Measurements from ENCODE around the gene POLR1H.

DNA sequence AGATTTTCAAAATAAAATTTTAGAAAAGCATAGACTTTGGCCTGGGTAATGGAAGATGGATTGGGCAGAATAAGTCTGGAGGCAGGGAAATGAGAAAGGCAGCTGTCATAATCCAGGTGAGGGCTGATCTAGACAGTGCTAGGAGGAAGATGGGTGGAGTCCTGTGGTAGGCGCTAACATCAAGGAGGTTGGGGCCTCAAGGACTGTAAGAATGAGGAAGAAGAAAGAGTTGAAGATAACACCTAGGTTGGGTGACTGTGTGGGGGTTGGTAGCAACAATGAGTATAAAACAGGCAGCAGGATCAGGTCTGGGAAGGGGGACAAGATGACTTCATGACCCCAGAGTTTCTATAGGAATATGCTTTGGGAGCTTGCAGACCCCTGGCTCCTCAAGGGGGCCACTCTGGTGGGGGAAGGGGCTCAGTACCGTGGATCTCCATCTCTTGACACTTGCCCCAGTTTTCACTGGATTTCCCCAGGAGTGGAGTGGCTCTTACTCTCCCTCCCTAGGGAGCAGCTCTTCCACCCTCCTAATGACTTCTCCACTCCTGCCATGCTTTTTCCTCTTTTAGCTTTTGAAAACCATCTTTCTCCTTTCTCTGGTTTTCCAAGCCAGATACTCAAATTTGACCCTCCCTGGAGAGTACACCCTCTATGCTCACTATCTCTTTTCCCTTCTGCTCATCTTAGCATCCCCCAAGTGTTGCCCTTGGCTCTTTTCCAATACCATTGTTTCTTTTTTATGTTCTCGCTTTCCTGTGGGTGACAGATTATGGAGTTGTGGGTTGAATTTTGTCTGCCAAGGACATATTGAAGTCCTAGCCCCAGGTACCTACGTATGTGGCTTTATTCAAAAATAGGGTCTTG is 37.1 kb downstream of the POLR1H start:
- TF ChIP-seq JUNB (IDR thresholded peaks at IDR 0.05; ENCODE audit: unreplicated experiment) = no peak
- TF ChIP-seq, protein P1, sequence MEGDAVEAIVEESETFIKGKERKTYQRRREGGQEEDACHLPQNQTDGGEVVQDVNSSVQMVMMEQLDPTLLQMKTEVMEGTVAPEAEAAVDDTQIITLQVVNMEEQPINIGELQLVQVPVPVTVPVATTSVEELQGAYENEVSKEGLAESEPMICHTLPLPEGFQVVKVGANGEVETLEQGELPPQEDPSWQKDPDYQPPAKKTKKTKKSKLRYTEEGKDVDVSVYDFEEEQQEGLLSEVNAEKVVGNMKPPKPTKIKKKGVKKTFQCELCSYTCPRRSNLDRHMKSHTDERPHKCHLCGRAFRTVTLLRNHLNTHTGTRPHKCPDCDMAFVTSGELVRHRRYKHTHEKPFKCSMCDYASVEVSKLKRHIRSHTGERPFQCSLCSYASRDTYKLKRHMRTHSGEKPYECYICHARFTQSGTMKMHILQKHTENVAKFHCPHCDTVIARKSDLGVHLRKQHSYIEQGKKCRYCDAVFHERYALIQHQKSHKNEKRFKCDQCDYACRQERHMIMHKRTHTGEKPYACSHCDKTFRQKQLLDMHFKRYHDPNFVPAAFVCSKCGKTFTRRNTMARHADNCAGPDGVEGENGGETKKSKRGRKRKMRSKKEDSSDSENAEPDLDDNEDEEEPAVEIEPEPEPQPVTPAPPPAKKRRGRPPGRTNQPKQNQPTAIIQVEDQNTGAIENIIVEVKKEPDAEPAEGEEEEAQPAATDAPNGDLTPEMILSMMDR (conservative IDR thresholded peaks at IDR 0.05; ENCODE audit: low read depth in 2 of 2) = no peak
- no peak for TF ChIP-seq EZH2 (IDR thresholded peaks at IDR 0.05; ENCODE audit: low read depth, unreplicated experiment)
- TF ChIP-seq STAT1 (IDR thresholded peaks at IDR 0.05; ENCODE audit: unreplicated experiment) = no peak
- TF ChIP-seq, protein P2, sequence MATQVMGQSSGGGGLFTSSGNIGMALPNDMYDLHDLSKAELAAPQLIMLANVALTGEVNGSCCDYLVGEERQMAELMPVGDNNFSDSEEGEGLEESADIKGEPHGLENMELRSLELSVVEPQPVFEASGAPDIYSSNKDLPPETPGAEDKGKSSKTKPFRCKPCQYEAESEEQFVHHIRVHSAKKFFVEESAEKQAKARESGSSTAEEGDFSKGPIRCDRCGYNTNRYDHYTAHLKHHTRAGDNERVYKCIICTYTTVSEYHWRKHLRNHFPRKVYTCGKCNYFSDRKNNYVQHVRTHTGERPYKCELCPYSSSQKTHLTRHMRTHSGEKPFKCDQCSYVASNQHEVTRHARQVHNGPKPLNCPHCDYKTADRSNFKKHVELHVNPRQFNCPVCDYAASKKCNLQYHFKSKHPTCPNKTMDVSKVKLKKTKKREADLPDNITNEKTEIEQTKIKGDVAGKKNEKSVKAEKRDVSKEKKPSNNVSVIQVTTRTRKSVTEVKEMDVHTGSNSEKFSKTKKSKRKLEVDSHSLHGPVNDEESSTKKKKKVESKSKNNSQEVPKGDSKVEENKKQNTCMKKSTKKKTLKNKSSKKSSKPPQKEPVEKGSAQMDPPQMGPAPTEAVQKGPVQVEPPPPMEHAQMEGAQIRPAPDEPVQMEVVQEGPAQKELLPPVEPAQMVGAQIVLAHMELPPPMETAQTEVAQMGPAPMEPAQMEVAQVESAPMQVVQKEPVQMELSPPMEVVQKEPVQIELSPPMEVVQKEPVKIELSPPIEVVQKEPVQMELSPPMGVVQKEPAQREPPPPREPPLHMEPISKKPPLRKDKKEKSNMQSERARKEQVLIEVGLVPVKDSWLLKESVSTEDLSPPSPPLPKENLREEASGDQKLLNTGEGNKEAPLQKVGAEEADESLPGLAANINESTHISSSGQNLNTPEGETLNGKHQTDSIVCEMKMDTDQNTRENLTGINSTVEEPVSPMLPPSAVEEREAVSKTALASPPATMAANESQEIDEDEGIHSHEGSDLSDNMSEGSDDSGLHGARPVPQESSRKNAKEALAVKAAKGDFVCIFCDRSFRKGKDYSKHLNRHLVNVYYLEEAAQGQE (IDR thresholded peaks at IDR 0.05; ENCODE audit: unreplicated experiment) = no peak
- no peak for TF ChIP-seq POLR2AphosphoS5 (IDR thresholded peaks at IDR 0.05; ENCODE audit: low read depth)
- no peak for TF ChIP-seq EZH2phosphoT487 (IDR thresholded peaks at IDR 0.05; ENCODE audit: unreplicated experiment)
- no peak for TF ChIP-seq CREB1 (CRISPR knock-in tag; IDR thresholded peaks at IDR 0.05; ENCODE audit: low read depth)
- TF ChIP-seq, protein P3, sequence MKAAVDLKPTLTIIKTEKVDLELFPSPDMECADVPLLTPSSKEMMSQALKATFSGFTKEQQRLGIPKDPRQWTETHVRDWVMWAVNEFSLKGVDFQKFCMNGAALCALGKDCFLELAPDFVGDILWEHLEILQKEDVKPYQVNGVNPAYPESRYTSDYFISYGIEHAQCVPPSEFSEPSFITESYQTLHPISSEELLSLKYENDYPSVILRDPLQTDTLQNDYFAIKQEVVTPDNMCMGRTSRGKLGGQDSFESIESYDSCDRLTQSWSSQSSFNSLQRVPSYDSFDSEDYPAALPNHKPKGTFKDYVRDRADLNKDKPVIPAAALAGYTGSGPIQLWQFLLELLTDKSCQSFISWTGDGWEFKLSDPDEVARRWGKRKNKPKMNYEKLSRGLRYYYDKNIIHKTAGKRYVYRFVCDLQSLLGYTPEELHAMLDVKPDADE (IDR thresholded peaks at IDR 0.05) = no peak
- no peak for TF ChIP-seq ZNF114 (CRISPR knock-in tag; IDR thresholded peaks at IDR 0.05)
- TF ChIP-seq, protein P4, sequence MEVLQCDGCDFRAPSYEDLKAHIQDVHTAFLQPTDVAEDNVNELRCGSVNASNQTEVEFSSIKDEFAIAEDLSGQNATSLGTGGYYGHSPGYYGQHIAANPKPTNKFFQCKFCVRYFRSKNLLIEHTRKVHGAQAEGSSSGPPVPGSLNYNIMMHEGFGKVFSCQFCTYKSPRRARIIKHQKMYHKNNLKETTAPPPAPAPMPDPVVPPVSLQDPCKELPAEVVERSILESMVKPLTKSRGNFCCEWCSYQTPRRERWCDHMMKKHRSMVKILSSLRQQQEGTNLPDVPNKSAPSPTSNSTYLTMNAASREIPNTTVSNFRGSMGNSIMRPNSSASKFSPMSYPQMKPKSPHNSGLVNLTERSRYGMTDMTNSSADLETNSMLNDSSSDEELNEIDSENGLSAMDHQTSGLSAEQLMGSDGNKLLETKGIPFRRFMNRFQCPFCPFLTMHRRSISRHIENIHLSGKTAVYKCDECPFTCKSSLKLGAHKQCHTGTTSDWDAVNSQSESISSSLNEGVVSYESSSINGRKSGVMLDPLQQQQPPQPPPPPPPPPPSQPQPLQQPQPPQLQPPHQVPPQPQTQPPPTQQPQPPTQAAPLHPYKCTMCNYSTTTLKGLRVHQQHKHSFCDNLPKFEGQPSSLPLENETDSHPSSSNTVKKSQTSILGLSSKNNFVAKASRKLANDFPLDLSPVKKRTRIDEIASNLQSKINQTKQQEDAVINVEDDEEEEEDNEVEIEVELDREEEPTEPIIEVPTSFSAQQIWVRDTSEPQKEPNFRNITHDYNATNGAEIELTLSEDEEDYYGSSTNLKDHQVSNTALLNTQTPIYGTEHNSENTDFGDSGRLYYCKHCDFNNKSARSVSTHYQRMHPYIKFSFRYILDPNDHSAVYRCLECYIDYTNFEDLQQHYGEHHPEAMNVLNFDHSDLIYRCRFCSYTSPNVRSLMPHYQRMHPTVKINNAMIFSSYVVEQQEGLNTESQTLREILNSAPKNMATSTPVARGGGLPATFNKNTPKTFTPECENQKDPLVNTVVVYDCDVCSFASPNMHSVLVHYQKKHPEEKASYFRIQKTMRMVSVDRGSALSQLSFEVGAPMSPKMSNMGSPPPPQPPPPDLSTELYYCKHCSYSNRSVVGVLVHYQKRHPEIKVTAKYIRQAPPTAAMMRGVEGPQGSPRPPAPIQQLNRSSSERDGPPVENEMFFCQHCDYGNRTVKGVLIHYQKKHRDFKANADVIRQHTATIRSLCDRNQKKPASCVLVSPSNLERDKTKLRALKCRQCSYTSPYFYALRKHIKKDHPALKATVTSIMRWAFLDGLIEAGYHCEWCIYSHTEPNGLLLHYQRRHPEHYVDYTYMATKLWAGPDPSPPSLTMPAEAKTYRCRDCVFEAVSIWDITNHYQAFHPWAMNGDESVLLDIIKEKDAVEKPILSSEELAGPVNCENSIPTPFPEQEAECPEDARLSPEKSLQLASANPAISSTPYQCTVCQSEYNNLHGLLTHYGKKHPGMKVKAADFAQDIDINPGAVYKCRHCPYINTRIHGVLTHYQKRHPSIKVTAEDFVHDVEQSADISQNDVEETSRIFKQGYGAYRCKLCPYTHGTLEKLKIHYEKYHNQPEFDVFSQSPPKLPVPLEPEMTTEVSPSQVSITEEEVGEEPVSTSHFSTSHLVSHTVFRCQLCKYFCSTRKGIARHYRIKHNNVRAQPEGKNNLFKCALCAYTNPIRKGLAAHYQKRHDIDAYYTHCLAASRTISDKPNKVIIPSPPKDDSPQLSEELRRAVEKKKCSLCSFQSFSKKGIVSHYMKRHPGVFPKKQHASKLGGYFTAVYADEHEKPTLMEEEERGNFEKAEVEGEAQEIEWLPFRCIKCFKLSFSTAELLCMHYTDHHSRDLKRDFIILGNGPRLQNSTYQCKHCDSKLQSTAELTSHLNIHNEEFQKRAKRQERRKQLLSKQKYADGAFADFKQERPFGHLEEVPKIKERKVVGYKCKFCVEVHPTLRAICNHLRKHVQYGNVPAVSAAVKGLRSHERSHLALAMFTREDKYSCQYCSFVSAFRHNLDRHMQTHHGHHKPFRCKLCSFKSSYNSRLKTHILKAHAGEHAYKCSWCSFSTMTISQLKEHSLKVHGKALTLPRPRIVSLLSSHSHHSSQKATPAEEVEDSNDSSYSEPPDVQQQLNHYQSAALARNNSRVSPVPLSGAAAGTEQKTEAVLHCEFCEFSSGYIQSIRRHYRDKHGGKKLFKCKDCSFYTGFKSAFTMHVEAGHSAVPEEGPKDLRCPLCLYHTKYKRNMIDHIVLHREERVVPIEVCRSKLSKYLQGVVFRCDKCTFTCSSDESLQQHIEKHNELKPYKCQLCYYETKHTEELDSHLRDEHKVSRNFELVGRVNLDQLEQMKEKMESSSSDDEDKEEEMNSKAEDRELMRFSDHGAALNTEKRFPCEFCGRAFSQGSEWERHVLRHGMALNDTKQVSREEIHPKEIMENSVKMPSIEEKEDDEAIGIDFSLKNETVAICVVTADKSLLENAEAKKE (CRISPR knock-in tag; IDR thresholded peaks at IDR 0.05) = no peak

All from GM23338 (cell line).